GM21825 (cell line): Measurements from ENCODE around the gene ATRIP.
"Not testable (repeated sequence)": the region's sequence is repeated elsewhere in the genome, so short reads cannot be mapped to it uniquely, and the experiment has no call there.

Experiments used
- ATAC-seq: cut with Tn5 transposase; IDR thresholded peaks from one replicate; pipeline ENCODE4 v1.9.1; 2021; ENCODE audit warnings: mild to moderate bottlenecking, moderate library complexity; ENCODE audit not compliant: unreplicated experiment

ATRIP gene

DNA sequence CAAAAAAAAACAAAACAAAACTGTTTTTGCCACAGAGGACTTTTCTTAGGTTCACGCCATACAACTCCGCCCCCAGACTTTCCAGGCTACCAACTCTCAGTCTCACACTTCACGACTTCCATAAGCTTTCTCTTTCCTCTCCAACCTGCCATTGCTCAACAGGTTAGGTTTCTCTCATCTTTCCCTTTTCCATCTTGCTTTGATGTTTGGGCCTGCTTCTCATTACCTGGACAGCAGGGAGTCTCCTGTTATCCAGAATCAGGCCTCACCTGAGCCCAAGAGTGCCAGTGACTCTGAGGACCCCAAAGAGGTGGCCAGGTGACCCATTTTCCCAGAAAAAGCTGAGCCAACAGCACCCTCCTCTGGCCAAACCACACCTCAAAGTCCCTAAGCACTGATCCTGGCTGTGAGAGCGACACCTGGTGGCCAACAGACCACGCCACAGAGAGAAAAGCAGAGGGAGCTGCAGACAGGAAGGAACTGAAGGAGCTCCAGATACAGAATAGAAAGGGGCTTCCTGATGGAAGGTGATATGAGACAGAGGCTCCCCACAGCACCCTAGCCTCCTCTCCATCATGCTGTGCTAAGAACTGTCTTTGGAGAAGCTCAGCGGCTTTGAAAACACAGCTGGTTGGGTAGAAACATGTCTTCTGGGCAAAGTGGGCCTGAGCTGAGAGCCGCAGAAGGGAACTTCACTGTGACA, 10.6 kb upstream of the ATRIP start:
- no peak for ATAC-seq

DNA sequence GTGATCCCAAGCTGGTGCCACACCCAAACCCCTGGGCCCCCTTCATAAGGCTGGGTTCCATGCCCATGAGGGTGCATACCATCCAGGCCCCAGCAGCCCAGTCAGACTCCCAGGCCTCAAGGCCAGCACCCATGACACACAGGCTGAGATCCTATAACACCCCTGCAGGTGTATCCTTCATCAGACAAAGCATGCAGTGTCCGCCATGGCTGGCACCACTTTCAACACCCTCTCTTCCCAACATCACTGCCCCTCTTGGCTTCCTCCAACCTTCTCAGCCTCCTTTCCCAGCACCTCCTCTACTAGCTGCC, 10.1 kb upstream of the ATRIP start:
- ATAC-seq = no peak

DNA sequence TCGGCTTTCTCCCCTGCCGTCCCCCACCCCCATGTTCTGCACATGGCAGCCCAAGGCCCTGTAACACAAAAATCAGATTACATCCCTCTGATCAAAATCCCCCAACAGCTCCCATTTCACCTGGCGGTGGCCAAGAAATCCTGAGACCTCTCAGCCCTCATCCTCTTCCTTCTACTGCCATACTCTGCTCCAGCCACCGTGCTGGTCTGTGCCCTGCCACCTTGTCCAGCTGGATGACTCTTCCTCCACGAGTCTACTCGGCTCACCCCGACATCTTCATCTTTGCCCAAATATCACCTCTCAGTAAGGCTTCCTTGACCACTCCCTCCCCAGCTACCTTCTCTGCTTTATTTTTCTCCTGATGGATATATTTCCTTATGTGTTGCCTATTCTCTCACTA, 9.7 kb upstream of the ATRIP start:
- no peak for ATAC-seq

DNA sequence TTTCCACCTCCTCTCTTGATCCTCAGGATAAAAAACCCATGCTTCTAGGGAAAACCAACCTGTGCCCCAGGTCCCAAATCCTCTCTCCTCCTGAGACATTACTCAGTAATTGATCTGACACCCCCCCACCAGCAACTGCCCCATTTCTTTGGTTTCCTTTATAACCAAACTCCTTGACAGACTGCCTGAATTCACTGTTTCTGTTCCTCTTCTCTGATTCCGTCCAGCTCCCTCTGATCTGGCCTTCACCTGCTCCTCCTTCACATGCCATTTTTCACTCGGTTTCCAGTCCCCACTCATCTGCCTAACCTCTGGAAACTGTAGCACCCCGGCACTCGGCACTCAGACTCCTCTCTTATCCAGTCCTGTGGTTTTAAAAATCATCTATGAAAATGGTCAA, 8.7 kb upstream of the ATRIP start:
- ATAC-seq = no peak

DNA sequence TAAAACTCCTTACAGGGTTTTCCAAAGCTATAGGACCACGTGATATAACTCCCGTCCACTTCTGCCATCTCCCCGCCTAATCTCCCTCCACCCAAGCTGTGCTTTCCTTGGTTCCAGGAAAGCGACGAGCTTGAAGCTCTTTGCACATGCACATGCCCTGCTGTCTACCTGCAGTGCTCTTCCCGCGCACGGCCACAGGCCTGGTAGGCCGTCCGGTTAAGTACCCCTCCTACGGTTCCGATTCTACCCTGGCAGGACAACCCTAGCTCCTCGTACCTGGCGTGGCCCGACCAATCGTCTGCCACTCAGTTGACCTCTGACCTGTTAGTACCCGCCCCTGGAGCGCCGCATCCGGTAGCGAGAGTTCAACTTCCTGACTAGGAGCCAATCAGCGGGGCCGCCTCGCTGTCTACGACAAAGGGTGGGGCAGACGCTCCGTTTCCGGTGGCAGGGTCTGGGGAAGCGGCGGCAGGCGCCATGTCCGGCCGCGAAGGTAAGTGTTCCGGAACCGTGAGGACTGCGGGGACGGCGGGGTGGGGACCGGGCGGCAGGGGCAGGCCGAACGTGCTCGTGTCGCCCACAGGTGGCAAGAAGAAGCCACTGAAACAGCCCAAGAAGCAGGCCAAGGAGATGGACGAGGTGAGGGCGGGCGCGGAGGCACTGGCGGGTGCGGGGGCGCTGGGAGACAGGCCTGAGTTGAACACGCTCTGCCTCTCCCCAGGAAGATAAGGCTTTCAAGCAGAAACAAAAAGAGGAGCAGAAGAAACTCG, 6.5 kb upstream of the ATRIP start, which contains the start of the genes CCDC51 and TMA7:
Gene CCDC51 (minus strand): TSS at position 300 of the 770 bp plus-strand sequence. CDS start 4,991 bp downstream, outside the sequence.
Gene TMA7 (plus strand): TSS at position 438 of the 770 bp plus-strand sequence. CDS start 40 bp downstream, at position 478.
- peak; percentile 95 for ATAC-seq

DNA sequence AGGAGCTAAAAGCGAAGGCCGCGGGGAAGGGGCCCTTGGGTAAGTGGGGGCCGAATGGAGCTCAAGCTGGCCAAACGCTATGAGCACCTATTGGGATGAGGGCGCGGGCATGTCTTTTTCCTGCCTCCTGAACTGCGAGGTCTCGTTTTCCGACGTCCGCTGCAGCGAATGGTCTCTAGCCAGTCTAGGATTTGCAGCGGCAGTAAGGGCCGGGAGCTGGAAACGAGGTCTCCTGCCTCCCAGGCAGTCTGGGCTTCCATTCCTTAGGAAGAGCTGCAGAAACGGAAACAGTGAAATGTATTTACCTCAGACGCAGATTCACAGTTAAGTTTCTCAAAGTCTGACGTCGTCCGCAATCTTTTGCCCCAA, 6.0 kb upstream of the ATRIP start:
- ATAC-seq = peak; percentile 1

DNA sequence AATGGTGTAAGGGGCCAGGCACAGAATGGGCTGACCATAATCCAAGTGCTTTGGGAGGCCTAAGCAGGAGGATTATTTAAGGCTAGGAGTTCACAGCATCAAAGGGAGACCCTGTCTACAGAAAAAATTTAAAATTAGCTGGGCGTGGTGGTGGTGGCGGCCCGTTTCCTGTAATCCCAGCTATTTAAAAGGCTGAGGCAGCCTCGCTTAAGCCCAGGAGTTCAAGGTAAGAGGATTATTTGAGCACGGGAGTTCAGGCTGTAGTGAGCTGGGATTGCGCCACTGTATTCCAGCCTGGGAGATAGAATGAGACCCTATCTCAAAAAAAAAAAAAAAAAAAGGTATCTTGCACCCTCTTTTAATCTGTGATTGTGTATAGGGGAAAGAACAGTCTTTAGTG, 4.6 kb upstream of the ATRIP start:
- no peak for ATAC-seq

DNA sequence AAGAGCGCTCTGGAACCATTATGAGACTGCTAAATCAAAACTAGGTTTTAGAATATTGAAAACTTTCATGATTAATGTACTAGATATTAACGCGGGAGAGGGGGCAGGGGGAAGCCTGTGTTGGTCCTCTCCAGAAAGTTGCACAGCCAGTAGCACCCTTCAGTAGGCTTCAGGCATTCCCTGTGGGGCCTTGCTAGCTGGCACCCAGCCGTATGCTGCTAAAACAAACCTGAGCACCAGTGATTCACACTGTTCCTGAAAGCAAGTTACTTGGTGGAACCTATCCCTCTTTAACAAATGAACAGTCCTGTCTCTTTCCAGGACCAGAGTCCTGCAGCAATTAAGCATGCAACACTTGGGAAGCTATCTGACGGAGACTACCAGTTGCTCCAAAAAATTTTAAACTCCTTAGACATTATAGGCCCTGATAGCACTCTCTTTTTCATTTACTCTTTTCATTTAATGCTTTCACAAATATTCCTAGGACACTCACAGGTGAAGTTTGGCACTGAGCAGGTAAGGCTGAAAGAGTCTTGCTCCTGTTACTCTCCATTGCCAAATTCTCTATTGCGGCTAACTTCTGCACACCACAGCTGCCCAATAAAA, 1.2 kb upstream of the ATRIP start:
- ATAC-seq = no peak

DNA sequence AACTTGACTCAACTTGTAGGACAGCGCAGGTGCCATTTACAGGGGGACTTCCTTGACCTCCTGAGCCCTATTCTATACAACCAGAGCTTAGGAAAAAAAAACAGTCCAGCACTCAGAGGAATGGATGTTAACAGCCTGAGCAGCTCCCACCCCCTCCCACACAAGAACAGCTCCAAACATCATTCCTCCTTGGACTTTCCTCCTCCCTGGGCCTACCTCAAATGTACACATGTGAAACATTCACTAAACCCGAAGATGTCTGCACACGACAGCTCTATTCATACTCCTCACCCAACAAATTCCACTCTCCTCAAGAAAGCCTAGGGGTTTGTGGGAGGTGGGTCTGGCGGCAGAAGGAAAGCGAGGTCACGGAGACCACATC, 503 bp upstream of the ATRIP start:
- no peak for ATAC-seq

DNA sequence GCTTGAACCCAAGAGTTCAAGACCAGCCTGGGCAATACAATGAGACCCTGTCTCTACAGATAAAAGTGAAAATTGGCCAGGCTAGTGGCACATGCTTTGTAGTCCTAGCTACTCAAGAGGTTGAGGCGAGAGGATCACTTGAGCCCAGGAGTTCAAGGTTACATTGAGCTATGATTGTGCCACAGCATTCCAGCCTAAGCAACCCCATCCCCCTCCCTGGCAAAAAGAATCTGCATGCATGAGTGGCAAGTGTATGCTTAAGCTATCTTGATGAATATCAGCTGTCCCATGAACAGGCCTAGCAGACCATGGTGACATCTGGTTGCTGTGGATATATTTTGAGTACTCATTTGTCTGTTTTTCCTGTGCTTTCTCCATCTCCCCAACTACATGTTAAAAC, 4.7 kb downstream of the ATRIP start:
- no peak for ATAC-seq

DNA sequence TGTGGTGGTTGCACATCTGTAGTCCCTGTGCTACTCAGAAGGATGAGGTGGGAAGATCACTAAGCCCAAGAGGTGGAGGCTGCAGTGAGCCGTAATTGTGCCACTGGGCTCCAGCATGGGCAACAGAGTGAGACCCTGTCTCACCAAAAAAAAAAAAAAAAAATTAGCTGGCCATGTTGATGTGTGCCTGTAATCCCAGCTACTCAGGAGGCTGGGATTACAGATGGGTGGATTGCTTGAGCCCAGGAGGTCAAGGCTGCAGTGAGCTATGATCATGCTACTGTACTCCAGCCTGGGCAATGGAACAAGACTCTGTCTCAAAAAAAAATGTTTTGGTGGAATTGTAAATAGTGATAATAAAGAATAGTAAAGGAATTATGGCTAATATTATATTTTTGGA, 9.9 kb downstream of the ATRIP start:
- ATAC-seq = no peak

DNA sequence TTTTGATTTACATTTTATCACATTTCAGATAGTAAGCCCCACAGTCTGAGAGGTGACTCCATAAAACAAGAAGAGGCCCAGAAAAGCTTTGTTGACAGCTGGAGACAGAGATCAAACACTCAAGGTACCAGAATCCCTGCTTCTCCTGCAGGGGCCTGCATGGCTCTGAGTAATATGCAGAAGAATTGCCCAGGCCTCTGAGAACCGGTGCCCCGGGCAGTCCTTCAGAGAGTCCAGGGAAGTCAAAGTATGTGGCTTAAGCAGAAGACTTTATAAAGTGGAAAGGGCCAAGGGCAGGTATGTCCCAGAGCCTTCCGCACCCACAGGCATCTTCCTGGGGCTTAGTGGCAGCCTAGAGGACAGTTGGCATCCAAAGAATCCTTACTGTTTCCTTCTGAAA, 12.8 kb downstream of the ATRIP start:
- no peak for ATAC-seq

DNA sequence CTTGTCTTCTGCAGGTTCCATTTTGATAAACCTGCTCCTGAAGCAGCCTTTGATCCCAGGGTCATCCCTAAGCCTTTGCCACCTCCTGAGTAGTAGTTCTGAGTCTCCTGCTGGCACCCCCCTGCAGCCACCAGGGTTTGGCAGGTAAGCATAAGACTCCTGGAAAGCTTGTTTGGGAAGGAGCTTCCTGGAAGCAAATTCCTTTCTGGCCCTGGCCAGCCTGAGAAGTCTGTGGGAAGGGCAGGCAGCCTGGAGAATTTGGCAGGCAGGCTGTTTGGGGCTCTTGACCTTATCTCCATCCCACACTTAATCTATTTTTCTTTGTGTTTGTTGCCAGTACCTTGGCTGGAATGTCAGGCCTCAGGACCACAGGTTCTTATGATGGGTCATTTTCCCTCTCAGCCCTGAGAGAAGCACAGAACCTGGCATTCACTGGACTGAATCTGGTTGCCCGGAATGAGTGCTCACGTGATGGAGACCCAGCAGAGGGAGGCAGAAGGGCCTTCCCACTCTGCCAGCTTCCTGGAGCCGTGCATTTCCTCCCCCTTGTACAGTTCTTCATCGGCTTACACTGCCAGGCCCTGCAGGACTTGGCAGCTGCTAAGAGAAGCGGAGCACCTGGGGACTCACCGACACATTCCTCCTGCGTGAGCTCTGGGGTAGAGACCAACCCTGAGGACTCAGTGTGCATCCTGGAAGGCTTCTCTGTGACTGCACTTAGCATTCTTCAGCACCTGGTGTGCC, 13.4 kb downstream of the ATRIP start:
- ATAC-seq = no peak

DNA sequence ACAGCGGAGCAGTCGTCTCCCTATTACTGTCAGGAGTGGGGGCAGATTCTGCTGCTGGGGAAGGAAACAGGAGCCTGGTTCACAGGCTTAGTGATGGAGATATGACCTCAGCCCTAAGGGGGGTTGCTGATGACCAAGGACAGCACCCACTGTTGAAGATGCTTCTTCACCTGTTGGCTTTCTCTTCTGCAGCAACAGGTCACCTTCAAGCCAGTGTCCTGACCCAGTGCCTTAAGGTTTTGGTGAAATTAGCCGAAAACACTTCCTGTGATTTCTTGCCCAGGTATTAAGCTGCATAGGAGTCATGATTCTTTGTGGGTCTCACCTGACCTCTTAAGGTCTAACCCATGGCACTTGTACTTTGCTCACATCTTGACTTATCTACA, 14.0 kb downstream of the ATRIP start:
- ATAC-seq = no peak

DNA sequence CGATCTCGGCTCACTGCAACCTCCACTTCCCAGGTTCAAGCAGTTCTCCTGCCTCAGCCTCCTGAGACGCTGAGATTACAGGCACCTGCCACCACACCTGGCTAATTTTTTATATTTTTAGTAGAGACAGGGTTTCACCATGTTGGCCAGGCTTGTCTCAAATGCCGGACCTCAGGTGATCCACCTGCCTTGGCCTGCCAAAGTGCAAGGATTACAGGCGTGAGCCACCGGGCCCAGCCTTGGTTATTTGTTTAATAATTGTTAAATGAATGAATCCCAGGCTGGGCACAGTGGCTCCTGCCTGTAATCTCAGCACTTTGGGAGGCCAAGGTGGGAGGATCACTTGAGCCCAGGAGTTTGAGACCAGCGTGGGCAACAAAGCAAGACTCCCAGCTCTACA, 15.2 kb downstream of the ATRIP start:
- not testable (repeated sequence) for ATAC-seq

DNA sequence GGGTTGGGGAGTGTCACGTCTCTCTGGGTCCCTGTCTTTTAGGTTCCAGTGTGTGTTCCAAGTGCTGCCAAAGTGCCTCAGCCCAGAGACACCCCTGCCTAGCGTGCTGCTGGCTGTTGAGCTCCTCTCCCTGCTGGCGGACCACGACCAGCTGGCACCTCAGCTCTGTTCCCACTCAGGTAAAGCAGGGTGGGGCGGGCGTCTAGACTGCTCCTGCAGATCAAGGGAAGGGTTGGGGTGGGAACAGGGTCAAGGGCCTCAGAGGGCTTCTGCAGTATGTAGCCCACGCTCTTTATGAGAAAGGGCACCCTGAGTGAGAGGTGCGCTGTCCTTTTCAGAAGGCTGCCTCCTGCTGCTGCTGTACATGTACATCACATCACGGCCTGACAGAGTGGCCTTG, 17.2 kb downstream of the ATRIP start:
- ATAC-seq = no peak

DNA sequence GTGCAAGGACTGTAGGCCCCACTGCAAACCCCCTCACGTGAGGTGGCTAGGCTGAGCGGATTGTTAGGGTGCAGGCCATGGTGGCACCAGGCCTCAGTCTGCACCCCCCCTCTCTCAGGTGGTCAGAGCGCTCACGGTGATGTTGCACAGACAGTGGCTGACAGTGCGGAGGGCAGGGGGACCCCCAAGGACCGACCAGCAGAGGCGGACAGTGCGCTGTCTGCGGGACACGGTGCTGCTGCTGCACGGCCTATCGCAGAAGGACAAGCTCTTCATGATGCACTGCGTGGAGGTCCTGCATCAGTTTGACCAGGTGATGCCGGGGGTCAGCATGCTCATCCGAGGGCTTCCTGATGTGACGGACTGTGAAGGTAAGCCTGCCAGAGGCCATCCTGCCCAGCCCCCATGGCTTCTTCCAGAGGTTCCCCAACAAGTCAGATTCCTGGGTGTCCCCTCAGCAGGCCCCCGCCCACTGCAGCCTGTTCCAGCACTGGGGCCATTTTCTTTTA, 18.2 kb downstream of the ATRIP start:
- no peak for ATAC-seq

DNA sequence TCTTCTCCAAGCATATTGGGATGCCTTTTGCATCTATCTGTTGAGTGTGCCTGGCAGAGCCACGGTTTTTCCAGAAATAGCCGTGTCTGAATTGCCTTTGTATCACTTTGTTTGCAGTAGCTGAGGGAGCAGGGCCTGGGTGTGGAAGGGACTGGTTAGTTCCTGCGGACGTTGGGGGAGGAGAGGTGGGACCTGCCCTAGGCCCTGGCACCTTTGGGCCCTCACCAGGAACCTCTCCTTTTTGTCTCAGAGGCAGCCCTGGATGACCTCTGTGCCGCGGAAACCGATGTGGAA, 18.6 kb downstream of the ATRIP start:
- no peak for ATAC-seq

DNA sequence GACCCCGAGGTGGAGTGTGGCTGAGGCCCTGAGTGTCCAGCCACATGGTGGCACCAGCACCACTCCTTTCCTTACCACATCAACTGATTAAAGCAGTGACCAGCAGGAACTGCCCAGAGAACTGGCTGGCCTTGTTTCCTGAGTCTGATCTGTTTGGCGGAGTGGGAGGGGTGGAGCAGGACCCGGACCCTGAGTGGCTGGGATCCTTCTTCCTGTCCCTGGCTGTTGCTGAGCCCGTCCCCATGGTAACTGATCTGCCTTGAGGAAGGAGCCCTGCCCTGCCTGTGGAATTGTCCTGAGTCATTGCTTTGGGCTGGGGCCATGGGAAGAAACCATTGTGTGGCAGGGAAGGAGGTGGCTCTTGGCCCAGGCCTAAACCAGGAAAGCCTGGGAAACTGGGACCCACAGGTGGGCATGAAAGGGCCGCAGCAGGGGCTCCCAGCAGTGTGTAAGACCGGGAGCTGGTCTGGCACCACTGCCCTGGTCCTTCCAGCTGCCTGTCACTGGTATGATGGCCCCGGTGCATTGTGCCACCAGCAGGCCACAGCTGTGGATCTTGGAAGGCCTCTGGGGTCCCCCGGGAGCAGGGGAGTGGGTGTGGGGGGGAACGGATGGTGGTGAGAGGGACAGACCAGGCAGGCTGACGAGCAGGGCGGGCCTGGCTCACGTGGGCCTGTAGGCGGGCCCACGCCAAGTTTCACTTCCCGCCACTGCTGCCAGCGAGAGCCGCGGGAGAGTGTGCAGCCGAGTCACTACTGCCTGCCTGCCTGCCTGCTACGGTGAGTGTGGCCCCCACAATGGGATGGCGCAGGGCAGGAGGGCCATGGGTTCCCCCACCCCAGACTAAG, 19.2 kb downstream of the ATRIP start:
- peak; percentile 81 for ATAC-seq

DNA sequence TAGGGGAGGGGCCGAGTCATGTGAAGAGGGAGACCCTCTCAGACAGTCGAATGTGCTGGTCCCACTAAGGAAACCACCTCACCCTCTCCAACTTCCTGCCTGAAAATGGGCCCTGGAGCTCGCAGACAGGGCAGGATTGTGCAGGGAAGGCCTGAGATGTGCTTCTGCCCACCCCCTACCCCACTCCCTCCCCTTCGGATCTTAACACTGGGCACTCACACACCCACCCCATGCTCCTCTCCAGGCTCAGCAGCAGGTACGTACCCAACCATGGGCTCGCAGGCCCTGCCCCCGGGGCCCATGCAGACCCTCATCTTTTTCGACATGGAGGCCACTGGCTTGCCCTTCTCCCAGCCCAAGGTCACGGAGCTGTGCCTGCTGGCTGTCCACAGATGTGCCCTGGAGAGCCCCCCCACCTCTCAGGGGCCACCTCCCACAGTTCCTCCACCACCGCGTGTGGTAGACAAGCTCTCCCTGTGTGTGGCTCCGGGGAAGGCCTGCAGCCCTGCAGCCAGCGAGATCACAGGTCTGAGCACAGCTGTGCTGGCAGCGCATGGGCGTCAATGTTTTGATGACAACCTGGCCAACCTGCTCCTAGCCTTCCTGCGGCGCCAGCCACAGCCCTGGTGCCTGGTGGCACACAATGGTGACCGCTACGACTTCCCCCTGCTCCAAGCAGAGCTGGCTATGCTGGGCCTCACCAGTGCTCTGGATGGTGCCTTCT, 20.0 kb downstream of the ATRIP start:
- ATAC-seq = no peak
